Measurements from ENCODE around the gene AMPD3.

The AMPD3 gene

DNA sequence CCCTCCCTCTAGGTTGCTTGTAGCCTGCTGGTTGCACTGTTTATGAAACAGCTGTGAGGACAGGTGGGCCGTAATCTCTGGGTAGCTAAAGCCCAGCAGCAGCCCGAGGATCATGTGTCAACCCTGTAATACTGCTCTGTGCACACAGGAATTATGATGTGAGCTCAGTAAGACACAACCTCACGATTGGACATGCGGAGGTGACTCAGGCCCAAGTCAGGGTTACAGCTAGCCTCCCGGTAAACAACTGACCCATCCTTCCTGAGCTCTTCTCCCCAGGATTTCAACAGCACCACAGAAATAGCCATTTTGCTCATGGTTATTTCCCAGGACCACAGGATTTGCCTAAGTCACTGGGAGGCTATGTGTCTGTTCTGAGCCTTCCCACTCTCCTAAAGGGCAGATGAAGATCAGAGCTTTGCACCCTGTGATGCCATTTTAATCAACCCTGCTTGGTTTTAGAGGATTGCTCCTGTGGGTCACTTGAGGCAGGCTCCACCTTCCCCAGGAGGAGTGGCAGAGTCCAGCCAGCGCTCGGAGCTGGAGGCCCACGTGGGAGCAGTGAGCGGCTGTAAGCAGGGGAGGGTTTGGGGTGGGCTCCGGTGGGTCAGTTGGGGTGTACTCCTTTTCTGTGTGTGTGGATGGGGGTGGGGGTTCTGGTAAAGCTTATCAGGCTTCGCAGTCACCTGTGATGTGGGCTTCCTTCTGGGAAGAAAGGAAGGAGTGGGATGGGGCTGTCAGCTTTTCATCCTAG, at the start of gene AMPD3:
Gene AMPD3 (plus strand): TSS at position 387 of the 754 bp plus-strand sequence. CDS start 6,256 bp downstream, outside the sequence.
- Histone ChIP-seq H3K9me2 (replicated peaks; ENCODE audit: insufficient read depth, low read length) (no peaks in the 10 kb centered on the region), H2AFZ (ENCODE audit: low read length) (peak within 1 kb of the TSS; percentile 55), H3K9me3 (replicated peaks; ENCODE audit: insufficient read depth, low read length) (no peaks in the 10 kb centered on the region), H4K20me1 (ENCODE audit: insufficient read depth, low read length) (no peaks in the 10 kb centered on the region), H3K27me3 (replicated peaks; ENCODE audit: insufficient read depth, low read length) (peaks cover 22% of the 10 kb centered on the region), H3K27ac (ENCODE audit: low read length) (peak within 1 kb of the TSS; percentile 81), H3K4me1 (ENCODE audit: low read length) (peaks cover 27% of the 10 kb centered on the region), H3K9ac (ENCODE audit: low read length) (peak within 1 kb of the TSS; percentile 34), H3K4me3 (ENCODE audit: low read length) (peak within 1 kb of the TSS; percentile 56), H3K36me3 (replicated peaks; ENCODE audit: insufficient read depth, low read length) (no peaks in the 10 kb centered on the region), H3K4me2 (ENCODE audit: low read depth, low read length) (peak within 1 kb of the TSS; percentile 78), H3K79me2 (ENCODE audit: low read length) (peaks cover 25% of the 10 kb centered on the region), H3F3A (ENCODE audit: insufficient read depth, low read length) (peaks cover 32% of the 10 kb centered on the region)
- TF ChIP-seq EZH2phosphoT487 (IDR thresholded peaks at IDR 0.05; ENCODE audit: low read length): no peak
- TF ChIP-seq, protein P1, sequence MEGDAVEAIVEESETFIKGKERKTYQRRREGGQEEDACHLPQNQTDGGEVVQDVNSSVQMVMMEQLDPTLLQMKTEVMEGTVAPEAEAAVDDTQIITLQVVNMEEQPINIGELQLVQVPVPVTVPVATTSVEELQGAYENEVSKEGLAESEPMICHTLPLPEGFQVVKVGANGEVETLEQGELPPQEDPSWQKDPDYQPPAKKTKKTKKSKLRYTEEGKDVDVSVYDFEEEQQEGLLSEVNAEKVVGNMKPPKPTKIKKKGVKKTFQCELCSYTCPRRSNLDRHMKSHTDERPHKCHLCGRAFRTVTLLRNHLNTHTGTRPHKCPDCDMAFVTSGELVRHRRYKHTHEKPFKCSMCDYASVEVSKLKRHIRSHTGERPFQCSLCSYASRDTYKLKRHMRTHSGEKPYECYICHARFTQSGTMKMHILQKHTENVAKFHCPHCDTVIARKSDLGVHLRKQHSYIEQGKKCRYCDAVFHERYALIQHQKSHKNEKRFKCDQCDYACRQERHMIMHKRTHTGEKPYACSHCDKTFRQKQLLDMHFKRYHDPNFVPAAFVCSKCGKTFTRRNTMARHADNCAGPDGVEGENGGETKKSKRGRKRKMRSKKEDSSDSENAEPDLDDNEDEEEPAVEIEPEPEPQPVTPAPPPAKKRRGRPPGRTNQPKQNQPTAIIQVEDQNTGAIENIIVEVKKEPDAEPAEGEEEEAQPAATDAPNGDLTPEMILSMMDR (IDR thresholded peaks at IDR 0.05; ENCODE audit: low read length): no peak
- TF ChIP-seq EZH2 (optimal IDR thresholded peaks at IDR 0.05; ENCODE audit: low read depth, low read length): no peak
- DNase-seq: no peak

DNA sequence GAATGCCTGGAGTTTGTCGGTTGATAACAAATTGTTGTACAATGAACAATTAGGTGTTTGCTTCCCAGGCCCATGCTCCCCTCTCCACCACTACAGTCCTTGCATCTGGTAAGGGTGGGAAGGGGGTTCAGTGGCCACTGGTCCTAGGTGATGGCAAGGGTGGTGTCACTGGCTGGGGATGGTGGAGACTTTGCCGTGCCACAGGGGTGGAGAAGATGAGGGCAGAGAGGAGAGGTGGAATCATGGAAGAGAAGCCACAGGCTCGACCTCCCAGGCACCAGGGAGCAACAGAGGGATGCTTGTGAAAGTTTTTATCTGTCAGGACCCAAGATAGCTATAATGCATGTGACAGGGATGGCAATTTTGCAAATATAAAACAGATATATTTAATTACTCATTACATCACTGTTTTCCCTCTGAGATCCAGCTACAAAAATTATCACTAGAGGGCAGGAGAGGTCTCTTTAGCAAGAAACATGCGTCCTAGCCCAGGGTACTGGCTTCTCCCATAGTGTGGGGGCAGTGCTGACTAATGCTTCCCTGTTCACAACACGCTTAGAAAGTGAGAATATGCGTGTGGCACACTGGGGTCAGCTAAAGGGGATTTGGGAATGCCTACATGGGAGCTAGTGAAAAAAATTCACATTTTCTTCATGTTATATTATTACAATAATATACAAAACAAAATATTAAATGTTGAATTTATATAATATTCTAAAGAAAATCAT, 49.0 kb upstream of the AMPD3 start:
- no peaks in the 10 kb centered on the region for H3K9me2 ChIP-seq (replicated peaks; ENCODE audit: insufficient read depth, low read length)
- no peaks in the 10 kb centered on the region for H3F3A ChIP-seq (ENCODE audit: insufficient read depth, low read length)
- TF ChIP-seq EZH2phosphoT487 (IDR thresholded peaks at IDR 0.05; ENCODE audit: low read length) (no peak), EZH2 (optimal IDR thresholded peaks at IDR 0.05; ENCODE audit: low read depth, low read length) (no peak)
- TF ChIP-seq, protein P1 (IDR thresholded peaks at IDR 0.05; ENCODE audit: low read length): peak; percentile 78
- H4K20me1 ChIP-seq (ENCODE audit: insufficient read depth, low read length): no peaks in the 10 kb centered on the region
- DNase-seq: peak; percentile 80
- H3K4me3 ChIP-seq (ENCODE audit: low read length): no peak overlapping the region
- peaks cover 21% of the 10 kb centered on the region for H3K4me1 ChIP-seq (ENCODE audit: low read length)
- no peaks in the 10 kb centered on the region for H3K79me2 ChIP-seq (ENCODE audit: low read length)
- H2AFZ ChIP-seq (ENCODE audit: low read length): no peak overlapping the region
- H3K9ac ChIP-seq (ENCODE audit: low read length): no peak overlapping the region
- no peaks in the 10 kb centered on the region for H3K9me3 ChIP-seq (replicated peaks; ENCODE audit: insufficient read depth, low read length)
- no peak overlapping the region for H3K27ac ChIP-seq (ENCODE audit: low read length)
- H3K4me2 ChIP-seq (ENCODE audit: low read depth, low read length): no peak overlapping the region
- H3K27me3 ChIP-seq (replicated peaks; ENCODE audit: insufficient read depth, low read length): no peaks in the 10 kb centered on the region
- H3K36me3 ChIP-seq (replicated peaks; ENCODE audit: insufficient read depth, low read length): no peaks in the 10 kb centered on the region

GRCh38 chr11:10407055-10407454, 48.0 kb upstream of the AMPD3 start:
- no peaks in the 10 kb centered on the region for H3F3A ChIP-seq (ENCODE audit: insufficient read depth, low read length)
- no peaks in the 10 kb centered on the region for H3K9me2 ChIP-seq (replicated peaks; ENCODE audit: insufficient read depth, low read length)
- no peaks in the 10 kb centered on the region for H3K27me3 ChIP-seq (replicated peaks; ENCODE audit: insufficient read depth, low read length)
- H3K4me3 ChIP-seq (ENCODE audit: low read length): no peak overlapping the region
- H3K4me1 ChIP-seq (ENCODE audit: low read length): peaks cover 11% of the 10 kb centered on the region
- no peak for DNase-seq
- H4K20me1 ChIP-seq (ENCODE audit: insufficient read depth, low read length): no peaks in the 10 kb centered on the region
- H3K79me2 ChIP-seq (ENCODE audit: low read length): no peaks in the 10 kb centered on the region
- no peaks in the 10 kb centered on the region for H3K36me3 ChIP-seq (replicated peaks; ENCODE audit: insufficient read depth, low read length)
- H3K9ac ChIP-seq (ENCODE audit: low read length): no peak overlapping the region
- H3K4me2 ChIP-seq (ENCODE audit: low read depth, low read length): no peak overlapping the region
- TF ChIP-seq EZH2phosphoT487 (IDR thresholded peaks at IDR 0.05; ENCODE audit: low read length) (no peak), EZH2 (optimal IDR thresholded peaks at IDR 0.05; ENCODE audit: low read depth, low read length) (no peak)
- TF ChIP-seq, protein P1 (IDR thresholded peaks at IDR 0.05; ENCODE audit: low read length): no peak
- no peak overlapping the region for H2AFZ ChIP-seq (ENCODE audit: low read length)
- H3K27ac ChIP-seq (ENCODE audit: low read length): no peak overlapping the region
- H3K9me3 ChIP-seq (replicated peaks; ENCODE audit: insufficient read depth, low read length): no peaks in the 10 kb centered on the region

All from MM.1S (cell line).